ENCODE data around the gene LRRD1. TPM values are rescaled to one million over a fixed set of nuclear protein-coding genes. Genes with fewer than 3 reads are reported as not detected.

The LRRD1 gene
- total and polyA plus RNA-seq, 9 of the 15 experiments (the other 6 are each of a cell fraction or from before 2014, with no cell fraction given) = 0.07 to 0.15 TPM; not detected in 7

- peak; percentile 75; the same call in 1 of the 2 replicates for TF ChIP-seq ZNF395 (CRISPR knock-in tag; IDR thresholded peaks at IDR 0.05)
- TF ChIP-seq ARID3B (CRISPR knock-in tag; IDR thresholded peaks at IDR 0.05; ENCODE audit: borderline replicate concordance) = no peak
- TF ChIP-seq NBN (IDR thresholded peaks at IDR 0.05; ENCODE audit: low read depth) = peak; percentile 47; the same call in 1 of the 2 replicates
- TF ChIP-seq EWSR1 (IDR thresholded peaks at IDR 0.05; ENCODE audit: borderline replicate concordance, low read depth, partially characterized antibody) = no peak
- no peak for TF ChIP-seq SMARCA5 (IDR thresholded peaks at IDR 0.05)
- TF ChIP-seq MCM7 (IDR thresholded peaks at IDR 0.05) = no peak
- no peak for TF ChIP-seq E4F1 (CRISPR knock-in tag; IDR thresholded peaks at IDR 0.05; ENCODE audit: borderline replicate concordance)
- peak; percentile 94 for TF ChIP-seq ETV1 (tag; conservative IDR thresholded peaks at IDR 0.05; ENCODE audit: low read depth)
- no peak for TF ChIP-seq KLF13 (tag; IDR thresholded peaks at IDR 0.05; ENCODE audit: borderline replicate concordance, low read depth)
- no peak for TF ChIP-seq ZNF280B (CRISPR knock-in tag; IDR thresholded peaks at IDR 0.05)
- no peak for TF ChIP-seq ZNF121 (CRISPR knock-in tag; conservative IDR thresholded peaks at IDR 0.05)
- no peak for TF ChIP-seq CEBPG (CRISPR knock-in tag; IDR thresholded peaks at IDR 0.05)
- TF ChIP-seq CEBPG (tag; conservative IDR thresholded peaks at IDR 0.05 in 1 of 2, IDR thresholded peaks at IDR 0.05 in 1 of 2) = peak in 1 of 2 experiments; percentile 25; a peak in 1 of 4 replicates
Observed at GRCh38 chr7:92161271-92161670, 17.7 kb downstream of the LRRD1 start (continued).

Data from K562 (cell line).